HEK293 (cell line): ENCODE data around the gene POM121L2.
A peak's percentile ranks its signal among the peaks of the same experiment; 100 is the strongest.

ENCODE experiments used
- GFI1B ChIP-seq: fragments of 450-650 bp; formaldehyde crosslinking; IDR thresholded peaks from 2 replicates; pipeline ENCODE4 v1.5.1; 2016; ENCODE audit warnings: missing biosample characterization, missing genetic modification characterization
- GLIS1 ChIP-seq: fragments of 450-650 bp; formaldehyde crosslinking; IDR thresholded peaks from 2 replicates; pipeline ENCODE4 v1.5.1; 2016; ENCODE audit warnings: missing biosample characterization, missing genetic modification characterization
- PBX3 ChIP-seq: sonication (generic); formaldehyde crosslinking; IDR thresholded peaks from 2 replicates; pipeline ENCODE4 v1.8.1; 2022; ENCODE audit warnings: mild to moderate bottlenecking, moderate library complexity, missing genetic modification reagents
- ZBTB11 ChIP-seq: fragments of 450-650 bp; formaldehyde crosslinking; conservative IDR thresholded peaks from 2 replicates; pipeline ENCODE4 v1.5.1; 2016; ENCODE audit warnings: low read depth, missing biosample characterization, missing genetic modification characterization
- ZNF112 ChIP-seq: fragments of 450-650 bp; formaldehyde crosslinking; IDR thresholded peaks from 2 replicates; pipeline ENCODE4 v1.5.0; 2017; ENCODE audit warnings: missing biosample characterization, missing genetic modification characterization
- ZNF146 ChIP-seq: fragments of 450-650 bp; formaldehyde crosslinking; IDR thresholded peaks from 2 replicates; pipeline ENCODE4 v1.5.1; 2016; ENCODE audit warnings: missing biosample characterization, missing genetic modification characterization
- ZNF148 ChIP-seq: fragments of 450-650 bp; formaldehyde crosslinking; IDR thresholded peaks from 2 replicates; pipeline ENCODE4 v1.5.0; 2017; ENCODE audit warnings: missing biosample characterization, missing genetic modification characterization, borderline replicate concordance
- ZNF157 ChIP-seq: fragments of 450-650 bp; formaldehyde crosslinking; IDR thresholded peaks from 2 replicates; pipeline ENCODE4 v1.5.1; 2016; ENCODE audit warnings: missing biosample characterization, missing genetic modification characterization
- ZNF248 ChIP-seq: fragments of 450-650 bp; formaldehyde crosslinking; IDR thresholded peaks from 2 replicates; pipeline ENCODE4 v1.5.1; 2017; ENCODE audit warnings: missing biosample characterization, missing genetic modification characterization
- ZNF280D ChIP-seq: fragments of 450-650 bp; formaldehyde crosslinking; IDR thresholded peaks from 2 replicates; pipeline ENCODE4 v1.5.1; 2016; ENCODE audit warnings: missing biosample characterization, missing genetic modification characterization
- ZNF341 ChIP-seq: fragments of 450-650 bp; formaldehyde crosslinking; IDR thresholded peaks from 2 replicates; pipeline ENCODE4; 2016; ENCODE audit warnings: low read depth, missing biosample characterization, missing genetic modification characterization
- ZNF394 ChIP-seq: fragments of 450-650 bp; formaldehyde crosslinking; IDR thresholded peaks from 2 replicates; pipeline ENCODE4 v1.5.1; 2016; ENCODE audit warnings: missing biosample characterization, missing genetic modification characterization, mild to moderate bottlenecking, moderate library complexity, borderline replicate concordance
- ZNF404 ChIP-seq: fragments of 450-650 bp; formaldehyde crosslinking; IDR thresholded peaks from 2 replicates; pipeline ENCODE4 v1.5.1; 2017; ENCODE audit warnings: missing biosample characterization, missing genetic modification characterization
- ZNF423 ChIP-seq: fragments of 450-650 bp; formaldehyde crosslinking; IDR thresholded peaks from 2 replicates; pipeline ENCODE4 v1.5.1; 2016; ENCODE audit warnings: missing biosample characterization, missing genetic modification characterization
- ZNF426 ChIP-seq: fragments of 450-650 bp; formaldehyde crosslinking; IDR thresholded peaks from 2 replicates; pipeline ENCODE4 v1.5.1; 2017; ENCODE audit warnings: missing biosample characterization, missing genetic modification characterization, mild to moderate bottlenecking, inconsistent platforms, moderate library complexity
- ZNF544 ChIP-seq: fragments of 450-650 bp; formaldehyde crosslinking; IDR thresholded peaks from 2 replicates; pipeline ENCODE4 v1.5.0; 2017; ENCODE audit warnings: missing biosample characterization, missing genetic modification characterization
- ZNF585B ChIP-seq: fragments of 450-650 bp; formaldehyde crosslinking; IDR thresholded peaks from 2 replicates; pipeline ENCODE4 v1.5.1; 2016; ENCODE audit warnings: missing biosample characterization, missing genetic modification characterization
- ZNF600 ChIP-seq: fragments of 450-650 bp; formaldehyde crosslinking; IDR thresholded peaks from 2 replicates; pipeline ENCODE4 v1.5.1; 2016; ENCODE audit warnings: missing biosample characterization, missing genetic modification characterization
- ZNF660 ChIP-seq: fragments of 450-650 bp; IDR thresholded peaks from 2 replicates; pipeline ENCODE4 v1.5.1; 2018; ENCODE audit warnings: missing biosample characterization, mild to moderate bottlenecking, missing genetic modification characterization
- ZNF670 ChIP-seq: fragments of 450-650 bp; formaldehyde crosslinking; IDR thresholded peaks from 2 replicates; pipeline ENCODE4 v1.5.1; 2016; ENCODE audit warnings: missing biosample characterization, missing genetic modification characterization, low read depth
- ZNF707 ChIP-seq: fragments of 450-650 bp; formaldehyde crosslinking; IDR thresholded peaks from 2 replicates; pipeline ENCODE4 v1.5.1; 2016; ENCODE audit warnings: missing biosample characterization, missing genetic modification characterization
- ZNF747 ChIP-seq: fragments of 450-650 bp; formaldehyde crosslinking; IDR thresholded peaks from 2 replicates; pipeline ENCODE4 v1.5.1; 2016; ENCODE audit warnings: missing biosample characterization, missing genetic modification characterization
- ZNF76 ChIP-seq: fragments of 450-650 bp; formaldehyde crosslinking; IDR thresholded peaks from 2 replicates; pipeline ENCODE4; 2016; ENCODE audit warnings: low read depth, missing biosample characterization, missing genetic modification characterization, borderline replicate concordance
- ZSCAN30 ChIP-seq: fragments of 450-650 bp; IDR thresholded peaks from 2 replicates; pipeline ENCODE4 v1.5.1; 2018; ENCODE audit warnings: missing biosample characterization, mild to moderate bottlenecking, missing genetic modification characterization, moderate library complexity
- TF ChIP-seq, protein P1 (sequence below): fragments of 450-650 bp; formaldehyde crosslinking; IDR thresholded peaks from 2 replicates; pipeline ENCODE4 v1.5.1; 2016; ENCODE audit warnings: missing biosample characterization, missing genetic modification characterization
- TF ChIP-seq, protein P2 (sequence below): fragments of 450-650 bp; formaldehyde crosslinking; IDR thresholded peaks from 2 replicates; pipeline ENCODE4 v1.5.1; 2017; ENCODE audit warnings: missing biosample characterization, missing genetic modification characterization
- TF ChIP-seq, protein P3 (sequence below): fragments of 450-650 bp; formaldehyde crosslinking; optimal IDR thresholded peaks from 2 replicates; pipeline ENCODE3; 2016; ENCODE audit warnings: missing biosample characterization, mild to moderate bottlenecking, missing genetic modification characterization

POM121L2 gene

GRCh38 chr6:27279513-27280063, 32.5 kb downstream of the POM121L2 start (continued):
- TF ChIP-seq ZNF146 (tag by site-specific recombination) (no peak), ZNF544 (tag by site-specific recombination) (no peak), GLIS1 (tag by site-specific recombination) (no peak), ZNF423 (tag by site-specific recombination) (no peak), ZNF280D (tag by site-specific recombination) (no peak), ZNF341 (tag by site-specific recombination) (no peak), ZNF112 (tag by site-specific recombination) (no peak), ZNF707 (tag by site-specific recombination) (no peak), ZNF404 (tag by site-specific recombination) (no peak), GFI1B (tag by site-specific recombination) (no peak), ZNF248 (tag by site-specific recombination) (no peak), ZNF394 (tag by site-specific recombination) (no peak), ZNF660 (no peak), ZNF670 (no peak), PBX3 (CRISPR knock-in tag) (0 out of 2 replicates have a peak, but pooled peaks have one; percentile 48), ZNF157 (no peak), ZNF148 (tag by site-specific recombination) (no peak), ZNF426 (no peak), ZNF585B (tag by site-specific recombination) (no peak), ZNF76 (tag by site-specific recombination) (peak; percentile 20; the same call in 1 of the 2 replicates), ZSCAN30 (tag by site-specific recombination) (0 out of 2 replicates have a peak, but pooled peaks have one; percentile 33), ZBTB11 (tag by site-specific recombination) (peak; percentile 88), ZNF747 (tag by site-specific recombination) (no peak), ZNF600 (tag by site-specific recombination) (peak; percentile 87)
- TF ChIP-seq, protein P1, sequence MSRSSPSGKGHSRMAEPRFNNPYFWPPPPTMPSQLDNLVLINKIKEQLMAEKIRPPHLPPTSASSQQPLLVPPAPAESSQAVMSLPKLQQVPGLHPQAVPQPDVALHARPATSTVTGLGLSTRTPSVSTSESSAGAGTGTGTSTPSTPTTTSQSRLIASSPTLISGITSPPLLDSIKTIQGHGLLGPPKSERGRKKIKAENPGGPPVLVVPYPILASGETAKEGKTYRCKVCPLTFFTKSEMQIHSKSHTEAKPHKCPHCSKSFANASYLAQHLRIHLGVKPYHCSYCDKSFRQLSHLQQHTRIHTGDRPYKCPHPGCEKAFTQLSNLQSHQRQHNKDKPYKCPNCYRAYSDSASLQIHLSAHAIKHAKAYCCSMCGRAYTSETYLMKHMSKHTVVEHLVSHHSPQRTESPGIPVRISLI (tag by site-specific recombination), result peak; percentile 48
- TF ChIP-seq, protein P2, sequence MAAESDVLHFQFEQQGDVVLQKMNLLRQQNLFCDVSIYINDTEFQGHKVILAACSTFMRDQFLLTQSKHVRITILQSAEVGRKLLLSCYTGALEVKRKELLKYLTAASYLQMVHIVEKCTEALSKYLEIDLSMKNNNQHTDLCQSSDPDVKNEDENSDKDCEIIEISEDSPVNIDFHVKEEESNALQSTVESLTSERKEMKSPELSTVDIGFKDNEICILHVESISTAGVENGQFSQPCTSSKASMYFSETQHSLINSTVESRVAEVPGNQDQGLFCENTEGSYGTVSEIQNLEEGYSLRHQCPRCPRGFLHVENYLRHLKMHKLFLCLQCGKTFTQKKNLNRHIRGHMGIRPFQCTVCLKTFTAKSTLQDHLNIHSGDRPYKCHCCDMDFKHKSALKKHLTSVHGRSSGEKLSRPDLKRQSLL (tag by site-specific recombination), result peak; percentile 50; the same call in 1 of the 2 replicates
- TF ChIP-seq, protein P3, sequence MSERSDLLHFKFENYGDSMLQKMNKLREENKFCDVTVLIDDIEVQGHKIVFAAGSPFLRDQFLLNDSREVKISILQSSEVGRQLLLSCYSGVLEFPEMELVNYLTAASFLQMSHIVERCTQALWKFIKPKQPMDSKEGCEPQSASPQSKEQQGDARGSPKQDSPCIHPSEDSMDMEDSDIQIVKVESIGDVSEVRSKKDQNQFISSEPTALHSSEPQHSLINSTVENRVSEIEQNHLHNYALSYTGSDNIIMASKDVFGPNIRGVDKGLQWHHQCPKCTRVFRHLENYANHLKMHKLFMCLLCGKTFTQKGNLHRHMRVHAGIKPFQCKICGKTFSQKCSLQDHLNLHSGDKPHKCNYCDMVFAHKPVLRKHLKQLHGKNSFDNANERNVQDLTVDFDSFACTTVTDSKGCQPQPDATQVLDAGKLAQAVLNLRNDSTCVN, result no peak
